Hematopoietic multipotent progenitor cell treated with erythropoietin and hydrocortisone succinate and interleukin-3 and kit ligand, for 17 days (in vitro differentiated cells): Measurements from ENCODE around the gene HNRNPL.

Experiments
- DNase-seq: peaks from one replicate; pipeline ENCODE4 v3.0.0-alpha.2; 2015; ENCODE audit warnings: low spot score

Gene HNRNPL

DNA sequence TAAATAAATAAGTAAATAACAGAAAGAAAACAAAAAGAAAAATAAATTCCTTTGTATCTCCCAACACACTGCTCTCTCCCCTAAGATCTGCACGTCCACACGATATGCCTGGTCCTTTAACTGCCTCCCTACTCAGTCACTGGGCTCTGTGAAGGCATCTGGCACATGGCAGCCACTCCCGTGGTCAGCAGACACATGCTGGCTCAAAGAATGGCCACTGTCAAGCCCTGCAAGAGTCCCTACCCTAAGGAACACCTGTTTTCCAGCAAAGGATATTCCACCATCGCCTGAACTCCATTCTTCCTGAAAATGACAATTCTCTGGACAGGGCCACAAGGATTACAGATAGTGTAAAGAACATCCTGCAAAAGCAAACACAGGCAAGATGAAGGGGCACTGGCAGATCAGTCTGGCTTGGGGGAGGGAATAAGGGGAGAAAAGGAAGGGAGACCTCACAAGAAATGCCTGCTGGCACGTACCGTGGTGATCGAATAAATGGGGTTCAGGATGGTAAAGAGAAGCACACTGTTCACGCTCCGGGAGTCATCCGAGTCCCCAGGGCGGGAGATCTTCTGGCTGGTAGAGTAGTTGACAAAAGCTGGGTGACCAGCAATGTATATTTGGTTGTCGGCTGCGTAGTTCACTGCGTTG lies 4.3 kb downstream of the HNRNPL start:
- no peak for DNase-seq

DNA sequence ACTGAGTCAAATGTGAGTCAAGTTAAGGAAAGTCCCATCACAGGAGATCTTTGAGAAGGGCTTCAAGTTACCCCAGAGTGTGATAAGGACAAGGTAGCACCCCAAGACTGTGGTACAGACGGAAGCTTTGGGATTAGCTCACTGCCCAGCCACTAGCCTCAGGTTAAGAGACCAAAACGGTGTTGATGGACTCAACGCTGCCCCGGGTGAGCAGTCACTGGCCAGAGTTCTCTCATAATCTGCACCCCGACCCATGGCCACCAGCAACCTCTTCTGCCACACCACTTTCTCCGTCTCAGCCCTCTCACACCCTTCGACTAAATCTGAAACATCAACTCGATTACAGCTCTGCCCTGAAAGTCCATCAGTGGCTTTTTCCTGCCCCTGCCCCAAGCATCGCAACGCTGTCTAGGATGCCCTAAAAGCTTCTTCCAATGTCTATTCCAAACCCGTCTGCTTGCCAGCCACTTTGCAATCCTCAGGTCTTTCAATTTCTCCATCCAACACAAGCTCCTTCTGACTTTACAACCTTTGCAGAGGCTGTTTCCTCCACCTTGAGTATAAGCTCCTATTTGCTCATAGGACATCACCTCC lies 5.6 kb downstream of the HNRNPL start:
- DNase-seq: no peak

DNA sequence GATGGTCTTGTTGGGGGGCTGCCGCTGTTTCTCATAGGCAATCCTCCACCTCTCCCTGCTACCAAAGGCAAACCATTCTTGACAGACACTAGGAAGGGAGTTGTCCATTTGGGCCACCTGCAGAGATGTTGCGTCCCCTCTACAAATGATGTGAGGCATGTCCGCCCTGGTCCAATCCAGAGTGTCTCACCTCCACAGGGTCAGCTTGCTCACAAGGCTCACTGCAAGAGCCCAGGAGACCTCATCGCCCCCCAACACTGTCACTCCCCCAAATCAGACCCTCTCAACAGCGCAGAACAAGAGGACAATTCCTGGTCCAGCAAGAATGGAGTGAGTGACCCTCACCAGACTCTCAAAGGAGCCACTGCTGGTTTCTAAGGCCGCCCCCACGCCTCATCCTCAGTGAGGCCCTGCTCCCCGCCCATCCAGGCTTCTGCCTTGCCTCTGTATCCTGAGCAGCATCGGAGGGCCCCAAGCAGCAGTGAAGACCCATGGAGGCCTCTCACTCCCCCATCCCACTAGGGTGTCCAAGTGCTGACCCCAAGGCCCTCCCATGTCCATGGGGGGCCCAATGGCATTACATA lies 6.5 kb downstream of the HNRNPL start:
- no peak for DNase-seq

DNA sequence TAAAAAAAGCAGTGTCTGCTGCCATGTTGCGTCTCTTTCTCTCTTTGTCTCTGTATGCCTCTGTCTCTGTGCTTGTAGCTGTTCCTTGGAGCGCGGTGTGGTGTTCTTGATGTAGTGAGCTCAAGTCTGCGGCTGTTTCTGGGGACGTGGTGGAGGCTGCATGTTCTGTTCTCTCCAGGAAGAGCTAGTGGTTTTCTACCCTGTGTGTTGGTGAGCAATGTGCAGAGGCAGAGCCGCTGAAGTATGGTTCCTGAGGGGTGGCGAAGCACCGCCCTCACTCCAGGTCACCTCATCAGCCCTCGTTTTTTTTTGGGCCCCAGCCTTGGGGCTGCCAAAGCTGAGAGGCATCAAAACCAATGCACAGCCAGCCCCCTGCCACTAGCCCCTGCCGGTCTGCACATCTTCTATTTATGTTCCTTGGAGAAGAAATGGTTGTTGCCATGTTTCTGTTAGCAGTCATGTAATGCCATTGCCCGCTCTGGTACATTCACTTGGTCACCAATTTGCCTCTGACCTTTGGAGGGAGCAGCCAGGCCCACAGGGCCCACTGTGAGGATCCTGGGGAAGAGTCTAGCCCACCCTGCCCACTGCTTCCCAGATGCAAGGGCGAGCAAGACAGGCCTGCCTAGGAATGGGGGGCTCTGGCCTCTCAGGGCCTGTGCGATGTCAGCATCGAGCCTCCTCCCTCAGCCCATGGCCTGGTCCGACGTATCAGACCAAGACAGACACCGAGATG lies 7.2 kb downstream of the HNRNPL start:
- DNase-seq: no peak

DNA sequence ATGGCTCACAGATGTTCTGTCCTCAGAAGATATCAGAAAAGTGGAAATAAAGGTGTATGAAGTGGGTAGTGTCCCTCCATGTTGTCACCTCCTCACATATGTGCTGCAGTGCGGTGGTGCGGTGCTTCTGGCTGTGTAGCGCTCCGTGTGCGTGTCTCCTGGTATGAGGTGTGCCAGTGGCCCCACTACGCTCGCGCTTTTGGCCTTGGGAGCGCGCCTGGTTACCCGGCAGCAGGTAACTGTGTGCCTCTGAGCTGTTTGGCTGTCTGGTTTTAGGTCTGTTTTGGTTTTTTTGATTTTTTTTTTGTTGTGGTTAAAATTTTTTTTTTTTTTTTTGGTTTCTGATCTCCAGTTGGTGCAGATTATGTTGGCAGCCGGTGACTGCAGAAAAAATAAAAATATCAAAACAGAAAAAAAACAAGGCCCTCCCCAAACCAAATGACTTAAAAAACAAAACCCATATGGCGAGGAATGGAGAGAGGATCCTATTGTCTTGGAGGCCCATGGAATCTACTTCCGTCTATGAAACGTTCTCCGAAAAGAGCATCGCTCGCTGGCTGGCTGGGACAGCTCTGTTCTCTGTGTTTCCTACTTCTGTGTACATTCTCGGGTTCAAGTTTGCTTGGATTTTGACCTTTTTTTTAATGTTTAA lies 7.9 kb downstream of the HNRNPL start:
- no peak for DNase-seq

DNA sequence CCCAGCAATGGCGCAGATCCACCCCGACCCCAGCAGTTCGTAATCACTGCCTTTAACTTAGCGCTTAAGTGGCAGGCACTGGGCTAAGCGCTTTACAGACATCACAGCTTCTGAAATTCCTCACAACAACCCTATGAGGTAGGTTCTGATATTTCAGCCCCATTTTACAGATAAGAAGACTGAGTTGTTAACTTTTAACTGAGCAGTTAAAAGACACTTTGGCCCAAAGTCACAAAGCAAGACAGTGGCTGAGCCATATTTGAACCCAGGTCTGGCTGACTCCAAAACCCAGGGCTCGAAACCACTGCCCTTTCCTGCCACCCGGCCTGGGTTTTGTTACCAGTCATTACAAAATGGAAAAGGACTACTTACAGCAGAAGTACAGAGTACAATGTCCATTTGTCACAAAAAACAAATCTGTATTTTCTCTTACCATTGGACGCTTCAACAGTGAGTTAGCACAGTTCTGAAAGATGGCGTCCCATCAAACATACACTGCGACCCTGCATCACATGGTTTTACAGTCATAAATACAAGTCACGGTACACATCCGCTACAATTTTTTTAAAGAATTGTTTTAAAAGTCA lies 8.5 kb downstream of the HNRNPL start:
- no peak for DNase-seq

DNA sequence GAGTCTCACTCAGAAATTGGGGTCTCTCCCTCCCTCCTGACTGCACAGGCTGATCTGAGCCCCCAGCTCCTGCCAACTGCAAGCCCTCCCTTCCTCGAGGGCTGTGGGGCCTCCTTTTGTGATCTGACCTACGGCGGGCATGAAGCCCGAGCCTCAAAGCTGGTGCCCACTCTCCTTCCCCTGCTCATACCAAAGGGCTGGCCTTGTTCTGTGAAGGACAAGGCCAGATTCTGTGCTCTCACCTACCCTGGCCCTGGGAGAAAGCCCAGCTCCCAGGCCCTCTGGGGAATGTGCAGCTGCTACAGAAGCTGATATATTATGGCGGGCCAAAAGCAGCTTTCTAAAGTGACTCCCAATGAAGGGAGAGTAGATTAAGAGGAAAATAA lies 9.2 kb downstream of the HNRNPL start:
- DNase-seq: no peak

DNA sequence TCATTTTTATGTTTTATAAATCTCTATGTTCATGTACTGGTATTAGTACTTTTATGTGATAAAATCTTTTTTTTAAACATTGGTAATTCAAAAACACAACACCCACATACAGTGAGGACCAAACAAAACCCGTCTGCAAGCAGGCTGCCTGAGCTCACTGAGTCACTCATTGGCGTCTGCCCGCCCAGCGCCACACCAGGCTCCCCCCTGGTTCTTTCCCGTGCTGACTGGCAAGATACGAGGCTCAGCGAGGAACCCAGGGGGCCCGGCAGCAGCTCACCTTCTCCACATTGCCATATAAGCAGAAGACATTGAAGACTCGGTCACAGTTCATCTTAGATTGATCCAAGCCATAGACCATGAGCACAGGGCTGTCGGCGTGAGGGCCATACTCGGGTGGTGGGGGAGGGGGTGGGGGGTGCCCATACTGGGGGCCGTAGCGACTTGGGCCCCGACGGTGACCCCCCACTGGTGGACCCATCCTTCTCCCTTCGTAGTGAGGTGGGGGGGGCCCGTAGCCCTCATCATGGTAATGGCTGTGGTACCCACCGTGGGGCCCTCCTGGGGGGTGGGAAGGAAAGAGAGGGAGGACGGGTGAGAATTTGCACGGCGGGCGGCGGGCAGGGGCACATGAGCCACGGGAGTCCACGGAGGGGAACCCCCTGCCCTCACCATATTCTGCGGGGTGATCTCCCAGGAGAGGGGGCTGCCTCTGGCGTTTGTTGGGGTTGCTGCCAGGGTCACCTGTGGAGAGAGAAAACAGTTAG lies 9.8 kb downstream of the HNRNPL start:
- no peak for DNase-seq

DNA sequence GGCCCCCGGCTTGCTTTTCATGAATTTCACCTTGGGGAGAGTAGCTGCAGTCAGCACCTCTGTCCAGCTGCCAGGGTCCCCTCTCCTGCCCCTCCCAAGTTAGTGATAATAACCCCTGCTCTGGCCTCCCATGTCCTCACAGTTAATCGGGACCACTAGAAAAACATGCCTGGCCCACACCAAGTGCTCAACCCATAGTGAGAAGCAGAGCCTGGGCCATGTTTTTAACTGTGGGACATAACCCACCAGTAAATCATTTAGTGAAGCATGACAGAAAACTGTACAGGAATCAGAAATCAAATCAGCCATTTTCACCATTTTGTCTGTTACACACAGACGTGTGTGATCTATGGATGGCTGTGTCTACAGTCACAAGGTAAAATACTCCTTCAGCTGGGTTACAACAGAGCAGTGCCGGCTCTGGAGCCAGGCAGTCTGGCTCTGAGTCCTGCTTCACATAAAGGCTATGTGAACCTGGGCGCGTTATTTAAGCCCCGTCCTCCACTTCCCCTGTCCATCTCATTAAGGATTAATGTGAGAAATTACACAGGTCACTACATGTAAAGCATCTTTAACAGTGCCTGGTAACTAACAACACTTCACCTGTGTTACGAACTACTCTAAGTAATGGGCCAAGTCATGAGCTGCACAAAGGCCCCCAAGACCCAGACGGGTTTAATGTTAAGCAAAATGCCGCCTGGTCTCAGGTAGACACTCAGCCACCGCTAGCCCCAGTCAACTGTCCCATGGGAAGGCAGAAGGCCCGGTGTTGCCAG lies 10.6 kb downstream of the HNRNPL start:
- DNase-seq: no peak

DNA sequence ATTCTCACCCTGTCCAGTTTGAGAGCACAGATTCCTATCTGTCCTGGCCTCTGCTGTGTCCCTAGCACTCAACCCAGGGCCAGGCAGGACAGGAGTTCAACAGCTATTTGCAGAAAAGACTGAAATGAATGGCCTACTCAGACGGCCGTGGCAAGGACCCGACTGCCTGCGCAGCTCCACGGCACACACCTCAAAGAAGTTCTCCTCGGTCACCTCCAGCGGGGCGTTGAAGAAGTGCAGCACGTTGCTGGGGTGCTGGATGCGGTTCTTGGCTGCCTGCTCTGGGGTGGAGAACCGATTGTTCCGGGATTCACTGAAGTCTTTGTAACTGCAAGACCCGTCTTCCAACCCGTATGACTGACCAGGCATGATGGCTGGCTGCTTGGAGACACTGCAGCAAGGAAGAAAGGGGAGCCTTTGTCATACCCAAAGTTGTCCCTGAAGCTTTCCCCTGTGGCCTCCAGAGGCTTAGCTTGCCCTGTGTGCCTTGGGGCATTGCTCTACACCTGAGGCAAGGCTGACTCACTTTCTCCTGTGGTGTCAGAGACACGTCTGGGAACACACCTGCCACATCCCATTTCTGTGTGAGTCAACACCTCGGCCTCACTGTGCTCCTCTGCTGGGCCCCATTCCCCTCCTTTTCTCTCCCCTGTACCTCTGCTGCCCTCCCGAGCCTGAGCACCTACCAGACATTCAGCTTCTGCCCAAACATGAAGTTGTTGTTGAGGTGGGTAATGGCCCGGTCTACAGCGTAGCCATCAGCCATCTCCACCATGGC lies 11.4 kb downstream of the HNRNPL start:
- DNase-seq: no peak

DNA sequence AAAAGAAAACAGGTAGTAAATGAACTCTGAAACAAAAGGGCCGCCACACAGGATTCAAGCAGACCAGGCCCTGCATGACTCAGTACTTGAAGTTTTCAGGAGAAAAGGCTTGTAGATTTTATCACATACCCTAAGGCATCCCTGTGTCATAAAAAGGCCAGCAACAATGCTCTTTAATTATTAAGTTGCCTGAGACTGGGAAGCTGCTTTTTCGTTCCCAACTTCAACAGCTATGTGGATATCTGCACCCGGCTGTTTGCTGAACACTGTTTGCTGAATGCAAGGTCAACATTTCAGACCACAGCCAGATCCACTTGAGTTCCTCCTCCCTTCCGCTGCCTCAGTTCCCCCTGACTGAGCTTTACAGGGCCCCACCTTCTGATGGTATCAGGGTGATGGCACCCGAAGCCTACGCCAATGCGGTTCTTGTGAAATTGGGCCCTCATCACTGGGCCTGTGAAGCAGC lies 12.1 kb downstream of the HNRNPL start:
- DNase-seq: no peak

DNA sequence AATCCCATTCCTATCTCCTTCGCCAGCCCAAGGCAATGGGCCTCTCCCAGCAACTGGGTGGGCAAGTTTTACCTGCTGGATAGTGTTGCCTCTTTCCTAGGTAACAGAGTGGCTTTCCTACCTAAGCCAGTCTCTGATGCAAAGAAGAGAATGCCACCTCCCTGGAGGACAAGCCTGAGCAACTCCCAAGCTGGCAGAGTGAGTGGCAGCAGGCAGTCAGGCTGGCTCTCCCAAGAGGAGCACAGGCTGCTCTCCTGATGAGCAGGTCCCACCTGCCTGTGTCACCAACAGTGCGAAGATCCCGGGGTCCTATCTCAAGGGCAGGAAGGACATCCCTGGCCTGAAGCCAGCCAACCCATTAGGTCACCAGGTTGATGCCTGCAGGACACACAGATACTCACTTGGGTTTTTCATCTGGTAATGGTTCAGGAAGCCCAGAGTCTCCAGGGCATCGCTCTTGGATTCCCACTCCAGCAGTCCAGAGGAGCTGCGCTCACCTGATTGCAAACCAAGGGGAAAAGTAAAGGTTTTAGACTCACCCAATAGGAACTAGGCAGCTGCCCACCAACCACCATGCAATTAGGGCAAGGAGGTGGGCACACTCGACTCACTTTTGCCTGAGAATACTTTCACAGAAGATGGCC lies 12.7 kb downstream of the HNRNPL start:
- DNase-seq: no peak

DNA sequence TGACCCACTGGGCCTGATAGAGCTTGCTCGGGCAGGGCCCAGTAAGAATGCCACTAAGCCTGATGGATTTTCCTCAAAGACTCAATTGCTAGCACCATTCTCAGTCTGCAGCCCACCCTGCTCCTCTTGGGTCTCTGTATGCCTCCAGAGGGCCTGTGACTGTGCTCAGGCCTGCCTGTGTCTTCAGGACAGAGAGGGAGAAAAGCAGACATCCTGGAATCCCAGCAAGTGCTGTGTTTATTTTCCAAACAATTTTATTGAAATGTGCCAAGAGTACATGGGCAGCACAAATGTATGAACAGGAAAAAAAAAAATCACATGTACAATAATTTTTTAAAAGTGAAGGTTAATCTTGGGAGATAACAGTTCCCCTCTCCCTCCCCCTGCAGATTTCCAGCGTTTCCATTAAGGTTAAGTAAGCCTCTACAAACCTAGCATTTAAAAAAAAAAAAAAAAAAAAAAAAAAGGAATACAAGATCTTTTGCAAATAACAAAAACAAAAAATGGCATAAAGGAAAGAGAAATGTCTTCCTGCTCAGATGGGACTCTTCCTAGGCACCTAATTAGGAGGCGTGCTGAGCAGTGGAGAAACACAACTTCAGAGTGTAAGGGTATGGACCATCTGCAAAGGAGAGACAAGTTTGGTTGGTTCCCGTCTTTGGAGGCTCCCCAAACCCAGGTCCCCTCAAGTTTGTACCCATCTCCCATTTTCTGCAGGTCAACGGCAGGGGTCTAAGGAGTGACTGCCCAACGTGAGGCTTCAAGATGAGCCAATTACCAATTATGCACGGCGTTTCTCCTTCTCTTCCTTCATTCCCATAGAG lies 13.4 kb downstream of the HNRNPL start:
- DNase-seq: no peak

DNA sequence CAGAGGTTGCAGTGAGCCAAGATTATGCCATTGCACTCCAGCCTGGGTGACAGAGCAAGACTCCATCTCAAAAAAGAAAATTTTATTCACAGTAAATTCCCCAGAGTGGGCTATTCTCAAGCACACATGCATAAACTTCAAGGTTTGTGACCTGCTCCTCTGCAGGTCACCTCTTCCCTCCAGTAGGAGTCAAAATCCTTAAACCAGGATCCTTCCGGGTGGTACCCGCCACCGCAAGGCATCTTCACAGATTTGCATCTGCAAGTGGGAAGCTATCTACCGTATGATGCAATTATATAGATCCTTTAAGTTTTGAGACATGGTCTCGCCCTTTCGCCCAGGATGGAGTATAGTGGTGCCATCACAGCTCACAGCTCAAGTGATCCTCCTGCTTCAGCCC lies 15.2 kb downstream of the HNRNPL start:
- DNase-seq: no peak

DNA sequence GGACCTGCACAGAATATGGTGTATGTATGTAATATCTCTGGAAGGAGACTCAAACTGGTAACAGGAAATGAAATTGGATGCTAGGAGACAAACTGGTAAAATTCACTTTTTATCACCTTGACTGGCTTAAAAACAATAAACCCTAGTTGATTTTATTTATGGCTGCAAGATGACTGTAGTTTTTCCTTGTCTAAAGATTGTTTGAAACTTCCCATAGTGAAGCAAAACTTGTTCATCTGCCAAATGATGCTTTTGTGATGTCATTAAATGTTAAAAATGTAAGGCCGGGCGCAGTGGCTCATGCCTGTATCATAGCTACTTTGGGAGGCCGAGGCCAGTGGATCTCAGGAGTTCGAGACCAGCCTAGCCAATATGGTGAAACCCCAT lies 15.7 kb downstream of the HNRNPL start:
- no peak for DNase-seq

DNA sequence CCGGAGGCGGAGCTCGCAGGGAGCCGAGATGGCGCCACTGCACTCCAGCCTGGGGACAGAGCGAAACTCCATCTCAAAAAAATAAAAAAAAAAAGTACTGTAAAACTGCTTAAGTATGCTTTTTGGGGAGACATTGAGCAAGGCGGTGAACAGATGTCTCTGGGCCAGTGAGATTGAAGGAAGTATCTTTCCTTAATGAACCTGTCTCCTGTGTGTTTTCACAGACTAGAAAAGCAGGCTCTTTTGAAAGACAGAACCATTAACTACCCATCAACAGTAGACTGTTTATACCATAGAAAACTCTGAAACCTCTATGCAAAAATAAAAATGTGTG lies 16.7 kb downstream of the HNRNPL start:
- no peak for DNase-seq

DNA sequence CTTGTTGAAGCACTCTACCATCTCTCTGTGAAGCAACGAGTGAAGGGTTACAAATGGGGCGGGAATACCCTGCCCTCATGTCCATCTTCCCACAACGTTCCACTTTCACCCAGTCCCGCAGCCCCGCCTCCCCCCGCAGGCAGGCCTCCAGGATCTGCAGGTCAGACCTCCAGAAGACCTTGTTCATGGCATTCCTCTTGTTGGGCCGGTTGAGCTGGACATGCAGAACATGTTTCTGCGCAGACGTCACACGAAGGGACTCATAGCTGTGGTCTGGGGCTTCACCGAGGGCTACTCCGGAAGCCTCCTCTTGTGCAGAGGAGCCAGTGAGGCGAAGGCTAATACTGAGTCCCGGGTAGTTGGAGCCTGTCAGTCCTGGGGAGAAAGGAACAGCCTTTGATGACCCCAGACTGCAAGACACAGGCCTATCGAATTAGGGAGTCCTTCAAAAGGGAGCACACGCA lies 18.6 kb downstream of the HNRNPL start:
- DNase-seq: no peak

DNA sequence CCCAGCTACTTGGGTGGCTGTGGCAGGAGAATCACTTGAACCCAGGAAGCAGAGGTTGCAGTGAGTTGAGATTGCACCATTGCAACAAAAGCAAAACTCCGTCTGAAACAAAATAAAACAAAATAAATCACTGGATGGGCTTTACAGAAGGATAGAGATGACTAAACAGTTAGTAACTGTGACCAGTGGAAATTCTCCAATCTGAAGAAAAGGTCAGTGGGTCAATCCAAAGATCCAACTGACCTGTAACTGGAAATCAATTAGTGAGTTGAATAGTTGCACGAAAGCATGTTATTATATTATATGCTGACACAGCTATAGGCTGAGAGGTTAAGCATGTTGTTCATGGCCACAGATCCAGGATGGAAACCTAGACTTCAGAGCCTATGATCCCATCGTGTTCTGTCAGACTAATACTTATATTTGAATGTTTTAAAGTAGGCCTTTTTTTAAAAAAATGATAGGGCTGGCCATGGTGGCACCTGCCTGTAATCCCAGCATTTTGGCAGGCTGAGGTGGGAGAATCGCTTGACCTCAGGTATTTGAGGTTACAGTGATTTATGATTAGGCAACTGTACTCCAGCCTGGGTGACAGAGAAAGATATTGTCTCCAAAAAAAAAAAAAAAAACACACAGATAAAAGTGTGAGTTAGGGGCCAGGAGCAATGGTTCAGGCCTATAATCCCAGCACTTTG lies 19.6 kb downstream of the HNRNPL start:
- no peak for DNase-seq
